Breast epithelium (tissue), 3 donors: ENCODE data around the gene CARF.

Source experiments
- POLR2AphosphoS5 ChIP-seq, 3 donors: sonication (generic); formaldehyde crosslinking; IDR thresholded peaks; one replicate each; pipeline ENCODE4 v1.6.1; 2017; ENCODE audit warnings: antibody characterized with exemption in 3 of 3
- TF ChIP-seq, protein P1 (sequence below), 3 donors: fragments of 450-650 bp; IDR thresholded peaks; one replicate each; pipeline ENCODE4 v1.5.1; 2016 to 2017; ENCODE audit warnings: antibody characterized with exemption in 3 of 3, mild to moderate bottlenecking in 3 of 3, moderate library complexity in 3 of 3

DNA sequence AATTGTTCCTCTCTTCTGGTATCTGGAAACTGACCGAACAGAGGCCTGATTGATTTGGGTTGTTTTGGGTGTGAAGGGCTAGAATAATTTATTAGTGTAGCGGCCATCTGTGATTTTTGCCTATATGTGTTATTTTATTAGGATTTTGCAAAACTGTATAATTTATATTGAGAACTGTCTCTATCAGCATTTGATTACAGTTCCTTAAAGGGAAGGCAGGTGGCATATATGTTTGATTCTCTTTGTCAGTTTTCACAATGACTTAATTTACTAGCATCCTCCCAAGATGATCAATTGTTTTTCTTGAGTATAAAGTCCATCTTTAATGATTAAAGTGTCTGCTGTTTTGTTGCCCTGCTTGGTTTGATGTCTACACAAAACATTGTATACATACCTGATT is 107.1 kb downstream of the CARF start:
- TF ChIP-seq, protein P1, sequence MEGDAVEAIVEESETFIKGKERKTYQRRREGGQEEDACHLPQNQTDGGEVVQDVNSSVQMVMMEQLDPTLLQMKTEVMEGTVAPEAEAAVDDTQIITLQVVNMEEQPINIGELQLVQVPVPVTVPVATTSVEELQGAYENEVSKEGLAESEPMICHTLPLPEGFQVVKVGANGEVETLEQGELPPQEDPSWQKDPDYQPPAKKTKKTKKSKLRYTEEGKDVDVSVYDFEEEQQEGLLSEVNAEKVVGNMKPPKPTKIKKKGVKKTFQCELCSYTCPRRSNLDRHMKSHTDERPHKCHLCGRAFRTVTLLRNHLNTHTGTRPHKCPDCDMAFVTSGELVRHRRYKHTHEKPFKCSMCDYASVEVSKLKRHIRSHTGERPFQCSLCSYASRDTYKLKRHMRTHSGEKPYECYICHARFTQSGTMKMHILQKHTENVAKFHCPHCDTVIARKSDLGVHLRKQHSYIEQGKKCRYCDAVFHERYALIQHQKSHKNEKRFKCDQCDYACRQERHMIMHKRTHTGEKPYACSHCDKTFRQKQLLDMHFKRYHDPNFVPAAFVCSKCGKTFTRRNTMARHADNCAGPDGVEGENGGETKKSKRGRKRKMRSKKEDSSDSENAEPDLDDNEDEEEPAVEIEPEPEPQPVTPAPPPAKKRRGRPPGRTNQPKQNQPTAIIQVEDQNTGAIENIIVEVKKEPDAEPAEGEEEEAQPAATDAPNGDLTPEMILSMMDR (IDR thresholded peaks at IDR 0.05): no peak
- no peak for TF ChIP-seq POLR2AphosphoS5 (IDR thresholded peaks at IDR 0.05)
